Measurements from ENCODE around the gene PARD3. TPM values are rescaled to one million over a fixed set of nuclear protein-coding genes. Genes with fewer than 3 reads are reported as not detected.

PARD3 gene
- total RNA-seq, 6 donors from 2014 or later = 30.6 to 108 (median 50.6) TPM

DNA sequence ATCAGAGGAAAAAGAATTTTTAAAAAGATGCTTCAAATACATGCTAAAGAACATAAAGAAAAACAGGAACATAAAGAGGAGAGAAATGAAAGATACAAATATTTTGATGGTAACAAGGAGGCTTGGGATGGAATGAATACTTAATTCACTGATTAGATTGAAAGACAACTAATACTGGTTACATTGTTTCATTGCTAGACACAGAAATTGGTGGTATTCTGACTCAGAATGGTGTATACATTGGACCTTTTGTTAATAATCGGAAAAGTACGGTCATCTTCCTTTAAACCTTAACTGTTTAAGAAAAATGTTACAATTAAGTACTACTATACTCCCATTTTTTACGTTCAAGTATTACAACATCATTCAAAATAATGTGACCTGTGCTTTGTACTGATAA is 567.5 kb downstream of the PARD3 start:
- WGBS, 2 donors = 94 to 98% methylated on average over 3 of the region's 3 CpGs
- Histone ChIP-seq H3K36me3 (no peaks in the 10 kb centered on the region), H3K4me3 (no peak overlapping the region), H3K4me1 (no peaks in the 10 kb centered on the region), H3K27me3 (no peaks in the 10 kb centered on the region), H3K27ac (no peak overlapping the region), H3K9me3 (no peaks in the 10 kb centered on the region)
- DNase-seq = no peak
- TF ChIP-seq POLR2AphosphoS5 (IDR thresholded peaks at IDR 0.05) (no peak), POLR2A (IDR thresholded peaks at IDR 0.05) (no peak), EP300 (IDR thresholded peaks at IDR 0.05) (no peak)
- TF ChIP-seq, protein P1, sequence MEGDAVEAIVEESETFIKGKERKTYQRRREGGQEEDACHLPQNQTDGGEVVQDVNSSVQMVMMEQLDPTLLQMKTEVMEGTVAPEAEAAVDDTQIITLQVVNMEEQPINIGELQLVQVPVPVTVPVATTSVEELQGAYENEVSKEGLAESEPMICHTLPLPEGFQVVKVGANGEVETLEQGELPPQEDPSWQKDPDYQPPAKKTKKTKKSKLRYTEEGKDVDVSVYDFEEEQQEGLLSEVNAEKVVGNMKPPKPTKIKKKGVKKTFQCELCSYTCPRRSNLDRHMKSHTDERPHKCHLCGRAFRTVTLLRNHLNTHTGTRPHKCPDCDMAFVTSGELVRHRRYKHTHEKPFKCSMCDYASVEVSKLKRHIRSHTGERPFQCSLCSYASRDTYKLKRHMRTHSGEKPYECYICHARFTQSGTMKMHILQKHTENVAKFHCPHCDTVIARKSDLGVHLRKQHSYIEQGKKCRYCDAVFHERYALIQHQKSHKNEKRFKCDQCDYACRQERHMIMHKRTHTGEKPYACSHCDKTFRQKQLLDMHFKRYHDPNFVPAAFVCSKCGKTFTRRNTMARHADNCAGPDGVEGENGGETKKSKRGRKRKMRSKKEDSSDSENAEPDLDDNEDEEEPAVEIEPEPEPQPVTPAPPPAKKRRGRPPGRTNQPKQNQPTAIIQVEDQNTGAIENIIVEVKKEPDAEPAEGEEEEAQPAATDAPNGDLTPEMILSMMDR (IDR thresholded peaks at IDR 0.05) = no peak
- no peak for ATAC-seq (ENCODE audit: low FRiP score in 2 of 2)

DNA sequence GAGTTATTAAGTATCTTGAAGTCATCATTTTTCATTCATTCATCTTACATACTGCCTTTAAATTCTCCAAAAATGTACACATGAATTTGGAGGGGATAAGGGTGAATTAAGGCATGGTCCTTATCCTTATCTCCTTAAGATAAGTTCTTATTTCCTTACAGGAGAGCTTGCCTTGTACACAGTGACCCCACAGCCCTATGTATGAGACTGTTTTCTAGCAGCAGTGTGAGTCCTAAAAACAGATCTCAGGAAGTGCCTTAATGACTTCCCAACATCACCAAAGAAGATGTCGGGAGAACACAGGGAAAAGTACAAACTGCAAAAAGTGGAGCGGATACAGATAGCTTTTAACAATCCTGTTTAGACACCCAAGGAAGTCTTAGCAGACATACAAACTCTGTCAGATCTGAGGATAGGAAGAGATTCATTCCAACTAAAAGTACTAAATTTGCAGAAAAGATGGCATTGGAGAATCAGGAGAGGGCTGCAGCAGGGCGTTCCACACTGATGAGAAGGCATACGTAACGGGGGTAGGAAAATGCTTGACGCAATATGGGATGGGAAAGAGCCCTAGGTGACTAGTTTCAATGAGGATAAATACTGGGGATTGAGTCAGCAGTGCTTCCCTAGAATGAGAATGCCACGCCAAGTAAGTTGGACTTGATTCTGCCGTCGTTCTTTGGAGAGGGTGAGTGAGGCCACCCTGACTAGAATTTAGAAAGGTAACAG is 570.2 kb downstream of the PARD3 start:
- DNase-seq (no peak), ATAC-seq (ENCODE audit: low FRiP score in 2 of 2) (no peak)
- Histone ChIP-seq H3K27ac (no peak overlapping the region), H3K36me3 (no peaks in the 10 kb centered on the region), H3K27me3 (no peaks in the 10 kb centered on the region), H3K4me1 (peaks cover 0 to 3% (median 0%) of the 10 kb centered on the region in 4 donors), H3K4me3 (no peak overlapping the region), H3K9me3 (no peaks in the 10 kb centered on the region)
- TF ChIP-seq POLR2A (IDR thresholded peaks at IDR 0.05) = no peak
- no peak for TF ChIP-seq EP300 (IDR thresholded peaks at IDR 0.05)
- no peak for TF ChIP-seq POLR2AphosphoS5 (IDR thresholded peaks at IDR 0.05)
- TF ChIP-seq, protein P1 (IDR thresholded peaks at IDR 0.05) = no peak
- 83 to 90% methylated on average over 9 of the region's 9 CpGs for WGBS, 2 donors

DNA sequence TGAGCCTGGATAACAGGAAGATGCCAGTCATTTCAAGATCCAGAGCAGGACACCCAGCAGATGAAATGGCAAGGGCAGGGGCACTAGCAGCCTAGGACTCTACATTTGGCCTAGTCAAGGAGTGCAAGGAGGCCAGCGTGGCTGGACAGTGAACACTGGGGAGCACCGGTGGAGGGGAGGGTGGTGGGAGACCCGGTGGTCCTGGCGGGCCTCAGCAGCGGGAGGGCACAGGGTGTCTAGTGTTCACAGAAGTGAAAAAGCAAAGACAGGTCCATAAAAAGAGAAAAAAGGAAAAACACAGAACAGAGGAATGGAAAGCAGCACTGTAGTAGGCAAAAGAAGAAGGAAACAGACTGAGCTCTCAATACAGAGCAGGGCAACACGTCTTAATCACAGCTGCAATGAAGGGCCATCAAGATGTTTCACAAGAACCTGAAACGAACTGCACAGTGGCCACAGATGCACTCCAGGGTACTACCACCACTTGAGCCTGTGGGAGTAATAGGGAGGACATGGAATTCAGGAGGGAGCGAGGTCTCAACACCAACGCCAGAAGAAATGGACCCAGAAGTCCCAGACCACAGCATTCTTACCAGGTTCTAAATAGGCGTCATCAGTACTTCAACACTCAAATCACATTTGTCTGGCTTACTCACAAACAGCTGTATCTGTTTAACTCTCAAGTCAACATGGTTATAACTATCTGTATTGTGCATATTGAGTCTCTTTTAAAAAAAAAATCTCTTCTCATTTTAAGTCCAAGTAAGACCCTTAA is 573.7 kb downstream of the PARD3 start:
- ATAC-seq (ENCODE audit: low FRiP score in 2 of 2) = peak in 1 of 2 donors; percentile 15

DNA sequence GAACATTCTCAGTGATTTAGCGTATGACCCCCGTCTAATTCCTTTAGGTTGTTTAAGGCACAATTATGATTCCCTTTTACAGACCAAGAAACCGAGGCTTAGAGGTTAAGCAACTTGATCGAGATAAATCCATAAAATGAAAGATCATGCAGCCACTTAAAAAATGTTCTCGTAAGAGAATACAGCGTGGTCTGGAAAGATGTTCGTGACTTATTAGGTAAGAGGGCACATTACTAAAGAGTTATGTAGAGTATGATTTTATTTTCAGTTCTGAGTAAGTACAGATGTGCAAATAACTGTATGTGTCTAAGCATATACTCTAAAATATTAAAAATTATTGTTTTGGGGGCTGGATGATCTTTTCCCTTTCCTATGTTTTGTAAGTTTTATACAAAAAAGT is 575.1 kb downstream of the PARD3 start:
- TF ChIP-seq, protein P1 (IDR thresholded peaks at IDR 0.05) = no peak
- TF ChIP-seq POLR2AphosphoS5 (IDR thresholded peaks at IDR 0.05) = no peak
- no peak for TF ChIP-seq POLR2A (IDR thresholded peaks at IDR 0.05)
- no peak for TF ChIP-seq EP300 (IDR thresholded peaks at IDR 0.05)

More for the DNA sequence above, 573.7 kb downstream of the PARD3 start:
- WGBS, 2 donors = 79 to 90% methylated on average over 10 of the region's 10 CpGs
- Histone ChIP-seq H3K9me3 (no peaks in the 10 kb centered on the region), H3K27me3 (no peaks in the 10 kb centered on the region), H3K27ac (peak overlapping the region in 2 of 4 donors; percentile 11 to 13), H3K4me3 (no peak overlapping the region), H3K36me3 (no peaks in the 10 kb centered on the region), H3K4me1 (peaks cover 0 to 3% (median 0%) of the 10 kb centered on the region in 4 donors)
- no peak for TF ChIP-seq POLR2A (IDR thresholded peaks at IDR 0.05)
- TF ChIP-seq, protein P1 (IDR thresholded peaks at IDR 0.05) = no peak
- peak in 1 of 2 donors; percentile 59 for DNase-seq

More for the DNA sequence above, 575.1 kb downstream of the PARD3 start:
- no peak for DNase-seq
- peaks cover 0 to 3% (median 0%) of the 10 kb centered on the region in 4 donors for H3K4me1 ChIP-seq
- ATAC-seq (ENCODE audit: low FRiP score in 2 of 2) = no peak
- H3K36me3 ChIP-seq = no peaks in the 10 kb centered on the region
- H3K9me3 ChIP-seq = no peaks in the 10 kb centered on the region
- no peaks in the 10 kb centered on the region for H3K27me3 ChIP-seq
- no peak overlapping the region for H3K27ac ChIP-seq
- WGBS, 2 donors = 86 to 89% methylated on average over 7 of the region's 7 CpGs
- no peak overlapping the region for H3K4me3 ChIP-seq
